ENCODE measurements around the gene DCC. TPM values are rescaled to one million over a fixed set of nuclear protein-coding genes. Genes with fewer than 3 reads are reported as not detected.
A peak's percentile ranks its signal among the peaks of the same experiment; 100 is the strongest.

Gene DCC
- total and polyA plus RNA-seq, 9 of the 15 experiments (the other 6 are each of a cell fraction or from before 2014, with no cell fraction given), result not detected

DNA sequence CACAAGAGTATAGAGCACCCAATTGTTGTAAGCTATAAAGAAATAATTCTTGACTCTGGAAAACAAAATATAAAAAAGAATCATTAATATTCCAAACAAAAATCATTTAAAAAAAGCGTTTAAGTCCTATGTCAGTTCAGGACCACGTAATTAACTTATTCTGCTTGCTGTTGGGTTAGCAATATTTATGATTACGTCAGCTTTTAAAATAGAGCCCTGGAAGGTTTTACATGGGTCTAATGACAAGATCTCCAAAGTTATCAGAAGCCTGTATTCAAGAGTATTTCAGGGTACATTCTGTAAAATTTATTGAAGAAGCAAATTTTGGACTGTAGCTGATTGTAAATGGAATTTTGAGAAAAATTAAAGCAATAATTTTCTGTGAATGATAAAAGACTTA is 521.6 kb downstream of the DCC start:
- intact Hi-C loops (cut with micrococcal nuclease), result no loop called here
- in situ Hi-C loops (cut with MboI), result no loop called here
- no peaks in the 10 kb centered on the region for H3K27me3 ChIP-seq (ENCODE audit: control insufficient read depth in 2 of 2, insufficient read depth in 2 of 2, low read length in 2 of 2)
- H3K9me3 ChIP-seq (replicated peaks; ENCODE audit: control insufficient read depth, insufficient read depth, low read depth, low read length), result no peaks in the 10 kb centered on the region
- ChIA-PET CTCF (ENCODE audit: low intra/inter-chr PET ratio) (no interaction called here), POLR2A (no interaction called here)
- H4K20me1 ChIP-seq (replicated peaks; ENCODE audit: control insufficient read depth, insufficient read depth, low read length), result no peaks in the 10 kb centered on the region
- H3K9me1 ChIP-seq (ENCODE audit: control insufficient read depth, insufficient read depth, low read length), result no peaks in the 10 kb centered on the region
- BruUV-seq (replicated peaks), result no TSS peak
- 0% methylated on average over 3 of the region's 3 CpGs for WGBS (ENCODE audit: insufficient coverage, low coverage, missing lambda C conversion rate)
- H3K4me3 ChIP-seq, result no peak overlapping the region
- no peaks in the 10 kb centered on the region for H3K36me3 ChIP-seq (ENCODE audit: control insufficient read depth, insufficient read depth, low read length)
- FAIRE-seq (no peak), DNase-seq (ENCODE audit: extremely low read depth in 1 of 4, low spot score in 3 of 4) (no peak), ATAC-seq (no peak)
- H3K4me1 ChIP-seq (replicated peaks in 1 of 2; ENCODE audit: control insufficient read depth in 2 of 2, insufficient read depth in 2 of 2, low read length in 2 of 2), result no peaks in the 10 kb centered on the region
- no peak overlapping the region for H3K27ac ChIP-seq (ENCODE audit: extremely low read depth, low read depth, low read length)
- H2AFZ ChIP-seq (ENCODE audit: low read depth, low read length), result no peak overlapping the region
- 0 out of 2 replicates have a peak, but pooled peaks have one; percentile 18 for TF ChIP-seq MAFK (IDR thresholded peaks at IDR 0.05; ENCODE audit: low read length)
- TF ChIP-seq PPARD (CRISPR knock-in tag; IDR thresholded peaks at IDR 0.05), result no peak
- no peak overlapping the region for H3K9ac ChIP-seq (ENCODE audit: insufficient read depth in 1 of 2, low read depth in 2 of 2, low read length in 2 of 2)
- no peak overlapping the region for H3K4me2 ChIP-seq (ENCODE audit: insufficient read depth, low read length)
- H3K79me2 ChIP-seq (ENCODE audit: control insufficient read depth, insufficient read depth, low read length), result no peaks in the 10 kb centered on the region

GRCh38 chr18:52869349-52869923 is 529.4 kb downstream of the DCC start:
- FAIRE-seq (no peak), DNase-seq (ENCODE audit: extremely low read depth in 1 of 4, low spot score in 3 of 4) (no peak), ATAC-seq (no peak)
- H3K9me3 ChIP-seq (replicated peaks; ENCODE audit: control insufficient read depth, insufficient read depth, low read depth, low read length), result no peaks in the 10 kb centered on the region
- no peaks in the 10 kb centered on the region for H3K27me3 ChIP-seq (ENCODE audit: control insufficient read depth in 2 of 2, insufficient read depth in 2 of 2, low read length in 2 of 2)
- no TSS peak for BruUV-seq (replicated peaks)
- H2AFZ ChIP-seq (ENCODE audit: low read depth, low read length), result no peak overlapping the region
- H3K4me1 ChIP-seq (replicated peaks in 1 of 2; ENCODE audit: control insufficient read depth in 2 of 2, insufficient read depth in 2 of 2, low read length in 2 of 2), result no peaks in the 10 kb centered on the region
- H4K20me1 ChIP-seq (replicated peaks; ENCODE audit: control insufficient read depth, insufficient read depth, low read length), result no peaks in the 10 kb centered on the region
- ChIA-PET CTCF (ENCODE audit: low intra/inter-chr PET ratio) (no interaction called here), POLR2A (no interaction called here)
- WGBS (ENCODE audit: insufficient coverage, low coverage, missing lambda C conversion rate), result 0% methylated on average over 5 of the region's 9 CpGs
- intact Hi-C loops (cut with micrococcal nuclease), result no loop called here
- no peaks in the 10 kb centered on the region for H3K36me3 ChIP-seq (ENCODE audit: control insufficient read depth, insufficient read depth, low read length)
- H3K27ac ChIP-seq (ENCODE audit: extremely low read depth, low read depth, low read length), result no peak overlapping the region
- no peak overlapping the region for H3K4me2 ChIP-seq (ENCODE audit: insufficient read depth, low read length)
- no peaks in the 10 kb centered on the region for H3K79me2 ChIP-seq (ENCODE audit: control insufficient read depth, insufficient read depth, low read length)
- H3K9ac ChIP-seq (ENCODE audit: insufficient read depth in 1 of 2, low read depth in 2 of 2, low read length in 2 of 2), result no peak overlapping the region
- in situ Hi-C loops (cut with MboI), result no loop called here
- no peaks in the 10 kb centered on the region for H3K9me1 ChIP-seq (ENCODE audit: control insufficient read depth, insufficient read depth, low read length)
- no peak overlapping the region for H3K4me3 ChIP-seq
- no peak for TF ChIP-seq ZNF778 (CRISPR knock-in tag; IDR thresholded peaks at IDR 0.05)
- TF ChIP-seq ADNP (tag; IDR thresholded peaks at IDR 0.05), result no peak
- TF ChIP-seq, protein P1, sequence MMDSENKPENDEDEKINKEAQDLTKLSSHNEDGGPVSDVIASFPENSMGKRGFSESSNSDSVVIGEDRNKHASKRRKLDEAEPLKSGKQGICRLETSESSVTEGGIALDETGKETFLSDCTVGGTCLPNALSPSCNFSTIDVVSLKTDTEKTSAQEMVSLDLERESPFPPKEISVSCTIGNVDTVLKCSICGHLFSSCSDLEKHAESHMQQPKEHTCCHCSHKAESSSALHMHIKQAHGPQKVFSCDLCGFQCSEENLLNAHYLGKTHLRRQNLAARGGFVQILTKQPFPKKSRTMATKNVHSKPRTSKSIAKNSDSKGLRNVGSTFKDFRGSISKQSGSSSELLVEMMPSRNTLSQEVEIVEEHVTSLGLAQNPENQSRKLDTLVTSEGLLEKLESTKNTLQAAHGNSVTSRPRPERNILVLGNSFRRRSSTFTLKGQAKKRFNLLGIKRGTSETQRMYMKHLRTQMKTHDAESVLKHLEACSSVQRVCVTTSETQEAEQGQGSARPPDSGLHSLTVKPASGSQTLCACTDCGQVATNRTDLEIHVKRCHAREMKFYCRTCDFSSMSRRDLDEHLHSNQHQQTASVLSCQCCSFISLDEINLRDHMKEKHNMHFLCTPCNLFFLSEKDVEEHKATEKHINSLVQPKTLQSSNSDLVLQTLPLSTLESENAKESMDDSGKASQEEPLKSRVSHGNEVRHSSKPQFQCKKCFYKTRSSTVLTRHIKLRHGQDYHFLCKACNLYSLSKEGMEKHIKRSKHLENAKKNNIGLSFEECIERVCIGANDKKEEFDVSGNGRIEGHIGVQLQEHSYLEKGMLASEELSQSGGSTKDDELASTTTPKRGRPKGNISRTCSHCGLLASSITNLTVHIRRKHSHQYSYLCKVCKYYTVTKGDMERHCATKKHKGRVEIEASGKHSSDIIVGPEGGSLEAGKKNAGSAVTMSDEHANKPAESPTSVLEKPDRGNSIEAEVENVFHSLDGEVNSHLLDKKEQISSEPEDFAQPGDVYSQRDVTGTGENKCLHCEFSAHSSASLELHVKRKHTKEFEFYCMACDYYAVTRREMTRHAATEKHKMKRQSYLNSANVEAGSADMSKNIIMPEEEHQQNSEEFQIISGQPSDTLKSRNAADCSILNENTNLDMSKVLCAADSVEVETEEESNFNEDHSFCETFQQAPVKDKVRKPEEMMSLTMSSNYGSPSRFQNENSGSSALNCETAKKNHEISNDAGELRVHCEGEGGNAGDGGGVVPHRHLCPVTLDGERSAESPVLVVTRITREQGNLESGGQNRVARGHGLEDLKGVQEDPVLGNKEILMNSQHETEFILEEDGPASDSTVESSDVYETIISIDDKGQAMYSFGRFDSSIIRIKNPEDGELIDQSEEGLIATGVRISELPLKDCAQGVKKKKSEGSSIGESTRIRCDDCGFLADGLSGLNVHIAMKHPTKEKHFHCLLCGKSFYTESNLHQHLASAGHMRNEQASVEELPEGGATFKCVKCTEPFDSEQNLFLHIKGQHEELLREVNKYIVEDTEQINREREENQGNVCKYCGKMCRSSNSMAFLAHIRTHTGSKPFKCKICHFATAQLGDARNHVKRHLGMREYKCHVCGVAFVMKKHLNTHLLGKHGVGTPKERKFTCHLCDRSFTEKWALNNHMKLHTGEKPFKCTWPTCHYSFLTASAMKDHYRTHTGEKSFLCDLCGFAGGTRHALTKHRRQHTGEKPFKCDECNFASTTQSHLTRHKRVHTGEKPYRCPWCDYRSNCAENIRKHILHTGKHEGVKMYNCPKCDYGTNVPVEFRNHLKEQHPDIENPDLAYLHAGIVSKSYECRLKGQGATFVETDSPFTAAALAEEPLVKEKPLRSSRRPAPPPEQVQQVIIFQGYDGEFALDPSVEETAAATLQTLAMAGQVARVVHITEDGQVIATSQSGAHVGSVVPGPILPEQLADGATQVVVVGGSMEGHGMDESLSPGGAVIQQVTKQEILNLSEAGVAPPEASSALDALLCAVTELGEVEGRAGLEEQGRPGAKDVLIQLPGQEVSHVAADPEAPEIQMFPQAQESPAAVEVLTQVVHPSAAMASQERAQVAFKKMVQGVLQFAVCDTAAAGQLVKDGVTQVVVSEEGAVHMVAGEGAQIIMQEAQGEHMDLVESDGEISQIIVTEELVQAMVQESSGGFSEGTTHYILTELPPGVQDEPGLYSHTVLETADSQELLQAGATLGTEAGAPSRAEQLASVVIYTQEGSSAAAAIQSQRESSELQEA (IDR thresholded peaks at IDR 0.05; ENCODE audit: low read depth), result no peak
- TF ChIP-seq PHF20 (IDR thresholded peaks at IDR 0.05; ENCODE audit: partially characterized antibody), result no peak
- no peak for TF ChIP-seq CC2D1A (IDR thresholded peaks at IDR 0.05)
- TF ChIP-seq PYGO2 (tag; IDR thresholded peaks at IDR 0.05), result no peak

Measured in K562 (cell line).